GM12801 (cell line): ENCODE results near the gene C6orf163.

Source experiments
- TF ChIP-seq, protein P1 (sequence below): IDR thresholded peaks from one replicate; pipeline ENCODE4 v1.5.1; 2011; ENCODE audit warnings: control low read depth; ENCODE audit not compliant: insufficient read length; ENCODE audit errors: extremely low read depth

The C6orf163 gene

DNA sequence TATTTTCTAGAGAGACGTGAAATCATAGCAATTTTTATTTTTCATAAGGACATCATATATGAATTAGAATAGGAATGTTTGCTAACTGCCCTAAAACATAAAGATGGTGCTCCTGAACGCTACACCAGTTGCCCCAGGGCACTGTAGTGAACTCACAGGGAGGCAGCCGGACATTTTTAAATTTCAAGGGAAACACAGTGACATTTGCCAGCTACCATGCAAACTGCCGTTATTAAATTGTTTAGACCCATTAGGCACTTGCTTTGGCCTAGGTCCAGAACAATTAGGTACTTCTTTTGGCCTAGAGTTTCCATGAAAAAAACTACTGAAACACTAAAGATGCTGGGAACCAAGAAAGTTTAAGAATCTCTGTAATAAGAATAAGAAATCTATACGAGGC lies 38.2 kb downstream of the C6orf163 start:
- TF ChIP-seq, protein P1, sequence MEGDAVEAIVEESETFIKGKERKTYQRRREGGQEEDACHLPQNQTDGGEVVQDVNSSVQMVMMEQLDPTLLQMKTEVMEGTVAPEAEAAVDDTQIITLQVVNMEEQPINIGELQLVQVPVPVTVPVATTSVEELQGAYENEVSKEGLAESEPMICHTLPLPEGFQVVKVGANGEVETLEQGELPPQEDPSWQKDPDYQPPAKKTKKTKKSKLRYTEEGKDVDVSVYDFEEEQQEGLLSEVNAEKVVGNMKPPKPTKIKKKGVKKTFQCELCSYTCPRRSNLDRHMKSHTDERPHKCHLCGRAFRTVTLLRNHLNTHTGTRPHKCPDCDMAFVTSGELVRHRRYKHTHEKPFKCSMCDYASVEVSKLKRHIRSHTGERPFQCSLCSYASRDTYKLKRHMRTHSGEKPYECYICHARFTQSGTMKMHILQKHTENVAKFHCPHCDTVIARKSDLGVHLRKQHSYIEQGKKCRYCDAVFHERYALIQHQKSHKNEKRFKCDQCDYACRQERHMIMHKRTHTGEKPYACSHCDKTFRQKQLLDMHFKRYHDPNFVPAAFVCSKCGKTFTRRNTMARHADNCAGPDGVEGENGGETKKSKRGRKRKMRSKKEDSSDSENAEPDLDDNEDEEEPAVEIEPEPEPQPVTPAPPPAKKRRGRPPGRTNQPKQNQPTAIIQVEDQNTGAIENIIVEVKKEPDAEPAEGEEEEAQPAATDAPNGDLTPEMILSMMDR, result no peak

DNA sequence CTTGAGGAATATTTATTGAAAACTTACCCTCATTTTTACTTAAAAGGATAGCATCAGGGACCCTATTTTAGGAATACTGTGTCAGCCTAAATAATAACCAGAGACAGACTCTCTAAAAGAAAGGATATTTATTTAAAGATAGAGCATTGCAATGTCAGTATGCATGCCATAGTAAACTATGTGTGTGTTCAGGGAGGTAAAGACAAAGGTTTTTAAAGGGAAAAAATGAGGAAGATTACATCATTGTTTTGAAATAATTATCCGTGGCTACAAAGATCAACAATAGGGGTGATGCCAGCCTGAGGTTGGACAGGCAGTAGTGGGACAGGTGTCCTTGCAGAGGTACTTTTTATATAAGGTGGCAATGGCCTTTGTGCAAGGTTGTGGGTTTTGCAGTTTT lies 39.4 kb downstream of the C6orf163 start:
- TF ChIP-seq, protein P1, result no peak

DNA sequence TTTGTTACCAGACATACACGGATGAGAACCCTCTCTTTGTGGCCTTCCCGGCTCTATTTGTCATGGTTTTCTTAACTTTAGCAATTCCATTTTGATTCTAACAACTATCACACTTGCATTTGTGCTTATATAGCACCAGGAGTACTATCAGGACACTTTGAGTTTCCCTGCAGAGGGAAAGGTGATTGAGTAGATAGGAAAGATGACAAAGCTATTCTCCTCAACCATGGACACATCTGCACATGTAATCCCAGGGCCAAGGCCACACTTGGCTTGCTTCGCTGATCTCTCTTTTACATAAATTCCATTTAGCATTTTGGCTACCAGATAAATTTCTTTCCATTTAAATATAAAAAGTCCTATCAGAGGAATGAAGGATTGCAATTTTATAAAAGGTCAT lies 39.8 kb downstream of the C6orf163 start:
- TF ChIP-seq, protein P1, result no peak

DNA sequence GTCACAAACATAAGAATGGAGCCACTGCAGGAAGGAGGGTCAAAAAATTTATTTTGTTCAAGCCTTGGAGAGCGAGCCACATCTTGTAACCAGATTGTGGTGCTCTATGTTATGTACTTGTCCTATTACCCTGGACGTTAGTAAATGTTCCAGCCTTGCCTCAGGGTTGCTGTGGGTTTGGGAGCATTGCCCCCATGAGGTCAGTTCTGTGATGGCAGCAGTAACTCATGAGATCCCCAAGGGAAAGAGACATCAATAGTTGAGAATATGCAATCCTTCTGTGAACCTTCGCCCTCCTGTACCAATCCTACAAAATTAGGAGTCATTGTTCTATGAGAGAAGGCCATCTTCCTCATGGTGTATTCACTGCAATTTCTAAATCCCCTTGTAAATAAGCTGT lies 46.7 kb downstream of the C6orf163 start:
- TF ChIP-seq, protein P1, result no peak

DNA sequence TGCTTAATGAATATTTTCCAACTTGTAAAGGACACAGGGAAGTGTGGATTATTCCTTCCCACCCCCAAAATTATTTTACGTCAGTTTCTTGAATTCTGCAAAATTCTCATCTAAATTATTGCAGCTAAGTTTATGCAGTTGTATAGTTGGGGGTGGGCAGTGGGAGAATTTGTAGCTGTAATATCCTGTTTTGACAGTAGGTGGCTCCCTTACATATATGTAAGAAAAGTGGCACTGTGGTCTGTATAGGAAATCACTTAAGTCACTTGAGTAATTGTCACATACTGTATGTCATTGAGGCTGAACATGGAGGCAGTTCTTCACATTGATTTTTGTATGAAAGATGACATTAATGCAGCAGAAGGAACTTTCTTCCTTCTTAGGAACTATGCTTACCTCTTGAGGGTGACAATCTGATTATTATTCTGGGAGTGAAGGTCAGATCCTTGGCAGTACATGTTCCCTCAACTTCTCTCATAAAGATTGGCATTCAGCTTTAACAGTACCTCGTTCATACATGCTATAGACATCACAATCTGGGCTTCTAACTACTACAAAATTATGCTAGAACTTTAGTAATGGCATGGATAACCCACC lies 48.5 kb downstream of the C6orf163 start:
- TF ChIP-seq, protein P1, result no peak

DNA sequence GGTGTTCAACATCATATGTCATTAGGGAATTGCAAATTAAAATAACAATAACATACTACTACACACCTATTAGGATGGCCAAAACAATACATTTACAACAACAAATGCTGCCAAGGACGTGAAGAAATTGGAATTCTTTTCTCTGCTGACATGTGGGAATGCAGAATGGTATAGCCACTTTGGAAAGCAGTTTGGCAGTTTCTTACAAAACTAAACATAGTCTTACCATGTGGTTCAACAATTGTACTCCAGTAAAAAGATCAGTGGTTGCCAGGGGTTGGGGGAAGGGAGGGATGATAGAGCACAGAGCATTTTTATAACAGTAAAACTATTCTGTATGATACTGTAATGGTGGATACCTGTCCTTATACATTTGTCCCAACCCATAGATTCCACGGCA lies 50.8 kb downstream of the C6orf163 start:
- TF ChIP-seq, protein P1, result no peak

DNA sequence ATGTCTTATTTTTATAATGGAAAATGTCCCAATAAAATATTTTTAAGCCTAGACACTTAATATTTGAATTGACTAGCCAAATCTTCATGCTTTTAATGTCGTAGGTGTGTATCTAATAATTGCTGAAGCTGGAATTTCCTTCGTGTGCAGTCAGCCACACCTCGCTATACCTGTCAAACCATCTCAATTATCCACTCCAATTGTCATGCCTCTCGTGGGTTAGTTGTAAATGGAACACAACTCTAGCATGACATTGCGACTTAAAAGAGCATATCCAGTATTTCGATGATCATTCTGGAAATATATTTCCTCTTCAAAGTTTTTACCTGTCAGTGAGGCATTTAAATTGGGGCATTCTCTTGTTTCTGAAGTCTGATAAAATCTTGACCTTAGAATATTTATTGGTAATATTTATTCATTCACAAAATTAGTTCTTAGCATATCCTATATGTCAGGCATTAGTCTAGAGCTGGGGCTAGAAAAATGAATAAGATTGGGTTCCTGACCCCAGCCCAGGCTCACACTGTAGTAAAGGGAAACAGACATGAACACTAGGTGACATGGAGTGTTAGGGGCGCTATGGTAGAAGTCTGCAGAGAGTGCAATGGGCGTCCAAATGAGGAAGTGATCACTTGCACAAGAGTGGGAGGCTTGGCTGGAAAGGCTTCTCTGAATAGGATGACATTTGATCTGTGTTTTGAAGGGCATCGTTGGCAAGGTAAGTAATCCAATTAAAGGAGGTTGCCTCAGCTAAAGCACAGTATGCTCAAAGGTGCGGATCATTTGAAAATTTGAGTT lies 52.2 kb downstream of the C6orf163 start:
- TF ChIP-seq, protein P1, result no peak
